Activated CD8-positive, alpha-beta memory T cell treated with anti-CD3 and anti-CD28 coated beads, Interleukin-2, amount 50 U/mL, for 1 hour (primary cell): ENCODE results near the gene STX11.
"Not testable (repeated sequence)": the region's sequence is repeated elsewhere in the genome, so short reads cannot be mapped to it uniquely, and the experiment has no call there.

Source experiments
- DNase-seq: peaks from one replicate; pipeline ENCODE4 v3.0.0-alpha.2; 2020; ENCODE audit errors: extremely low read depth

Gene STX11

DNA sequence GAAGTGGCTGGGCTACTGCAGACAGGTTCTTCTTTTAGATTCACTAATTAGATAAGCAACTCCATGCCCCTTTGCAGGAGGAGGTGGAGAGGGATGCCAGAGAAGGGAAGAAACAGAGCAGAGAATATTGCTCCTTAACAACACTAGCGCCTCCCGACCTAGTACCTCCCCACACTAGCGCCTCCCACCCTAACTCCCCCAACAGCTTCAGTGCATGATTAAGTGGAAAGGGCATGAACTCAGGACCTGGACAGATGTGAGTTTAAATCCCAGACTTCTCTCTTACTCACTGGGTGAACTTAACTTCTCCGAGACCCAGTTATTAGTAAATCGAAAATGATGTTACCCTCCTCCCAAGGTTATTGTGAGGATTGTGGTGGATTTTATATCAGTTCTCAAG lies 25.7 kb downstream of the STX11 start:
- DNase-seq = no peak

DNA sequence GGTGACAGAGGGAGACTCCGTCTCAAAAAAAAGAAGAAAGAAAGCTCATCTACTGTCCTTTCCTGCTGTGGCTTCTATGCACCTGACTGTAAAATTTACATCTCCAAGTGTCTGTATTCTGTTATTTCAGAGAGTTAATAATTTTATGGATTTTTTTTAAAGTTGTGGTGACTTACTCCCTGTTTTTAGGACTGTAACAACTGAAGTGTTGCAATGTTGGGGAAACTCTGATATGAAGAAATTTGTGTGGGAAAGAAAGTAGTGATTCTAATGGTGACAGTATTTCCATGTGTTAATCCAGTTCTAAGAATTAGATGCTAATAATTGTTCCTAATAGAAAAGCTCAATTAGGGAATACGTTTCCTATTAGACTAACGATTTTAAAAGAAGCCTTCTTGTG lies 27.4 kb downstream of the STX11 start:
- DNase-seq = no peak

DNA sequence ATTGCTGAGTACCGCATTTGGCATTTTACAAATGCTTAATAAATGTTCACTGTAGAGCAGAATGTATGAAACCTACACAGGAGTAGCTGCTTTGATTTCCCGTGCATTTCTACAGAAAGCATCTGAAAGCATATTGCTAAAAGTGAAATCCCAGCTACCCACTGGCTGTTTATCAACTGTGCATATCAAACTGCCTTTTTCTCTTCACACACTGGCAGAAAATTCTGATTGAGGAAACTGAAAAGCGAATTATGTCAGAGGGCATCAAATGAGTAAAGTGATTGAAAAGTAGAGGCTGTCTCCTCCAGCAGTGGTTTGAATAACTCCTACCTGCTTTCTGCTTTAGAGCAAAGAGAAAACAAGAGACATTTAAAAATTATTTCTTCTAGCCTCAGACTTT lies 28.0 kb downstream of the STX11 start:
- DNase-seq = no peak

- DNase-seq = no peak
These were observed 28.9 kb downstream of the STX11 start for GRCh38 chr6:144179237-144179636.

DNA sequence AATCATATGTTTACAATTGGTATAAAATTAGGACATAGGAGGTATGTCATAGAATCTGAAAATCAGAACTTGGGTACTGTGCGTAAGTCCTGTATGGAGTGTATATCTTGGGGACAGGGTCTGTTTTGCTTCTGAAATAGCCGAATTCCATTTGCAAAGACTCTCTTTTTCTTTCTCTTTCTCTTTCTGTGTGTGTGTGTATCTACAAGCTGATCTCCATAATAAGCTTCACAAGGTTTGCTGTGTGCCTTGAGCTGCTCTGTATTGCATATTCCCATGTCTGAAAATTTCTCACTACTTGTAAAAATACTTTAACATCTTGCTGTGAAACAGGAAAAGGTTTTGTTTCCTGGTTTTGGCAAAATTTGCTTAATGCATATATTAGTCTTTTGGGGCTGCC lies 29.5 kb downstream of the STX11 start:
- DNase-seq = no peak

DNA sequence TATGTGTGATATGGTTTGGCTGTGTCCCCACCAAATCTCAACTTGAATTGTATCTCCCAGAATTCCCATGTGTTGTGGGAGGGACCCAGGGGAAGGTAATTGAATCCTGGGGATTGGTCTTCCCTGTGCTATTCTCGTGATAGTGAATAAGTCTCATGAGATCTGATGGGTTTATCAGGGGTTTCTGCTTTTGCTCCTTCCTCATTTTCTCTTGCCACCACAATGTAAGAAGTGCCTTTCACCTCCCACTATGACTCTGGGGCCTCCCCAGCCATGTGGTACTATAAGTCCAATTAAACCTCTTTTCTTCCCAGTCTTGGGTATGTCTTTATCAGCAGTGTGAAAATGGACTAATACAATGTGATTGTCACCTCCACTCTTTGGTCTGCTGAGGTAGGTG lies 30.0 kb downstream of the STX11 start:
- not testable (repeated sequence) for DNase-seq

GRCh38 chr6:144181639-144182038 lies 31.3 kb downstream of the STX11 start:
- no peak for DNase-seq

GRCh38 chr6:144184186-144184585 lies 33.9 kb downstream of the STX11 start:
- DNase-seq = not testable (repeated sequence)

DNA sequence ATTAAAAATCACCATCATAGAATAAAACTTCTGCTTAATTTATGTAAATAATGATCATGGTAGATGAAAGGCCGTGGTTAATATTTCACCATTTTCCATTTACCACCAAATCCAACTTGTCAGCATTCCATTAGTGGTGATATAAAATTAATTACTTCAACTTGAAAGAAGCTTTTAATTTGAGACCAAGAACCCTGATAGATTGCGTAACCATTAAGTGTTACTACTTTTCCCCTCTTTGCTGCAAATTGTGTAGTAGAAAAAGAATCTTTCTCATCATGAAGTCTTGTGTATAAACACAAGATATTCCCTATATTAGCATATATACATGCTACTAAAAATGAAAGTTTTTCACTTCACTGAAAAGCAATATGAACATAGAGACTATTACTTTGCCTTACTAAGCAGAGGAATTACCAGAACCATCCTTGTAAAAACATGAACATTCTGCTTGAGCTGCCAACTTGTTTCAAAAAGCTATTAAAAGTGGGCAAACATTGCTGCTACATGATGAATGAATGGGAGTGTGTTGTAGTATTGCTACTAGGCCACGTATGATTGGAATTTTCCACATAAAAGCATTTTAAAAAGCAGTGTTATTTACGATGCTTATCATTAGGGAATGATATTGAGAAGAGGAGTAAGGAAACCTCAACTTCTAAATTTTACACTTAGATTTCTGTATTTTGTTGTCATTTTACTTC lies 35.0 kb downstream of the STX11 start:
- no peak for DNase-seq

GRCh38 chr6:144186817-144187625 lies 36.7 kb downstream of the STX11 start:
- no peak for DNase-seq

DNA sequence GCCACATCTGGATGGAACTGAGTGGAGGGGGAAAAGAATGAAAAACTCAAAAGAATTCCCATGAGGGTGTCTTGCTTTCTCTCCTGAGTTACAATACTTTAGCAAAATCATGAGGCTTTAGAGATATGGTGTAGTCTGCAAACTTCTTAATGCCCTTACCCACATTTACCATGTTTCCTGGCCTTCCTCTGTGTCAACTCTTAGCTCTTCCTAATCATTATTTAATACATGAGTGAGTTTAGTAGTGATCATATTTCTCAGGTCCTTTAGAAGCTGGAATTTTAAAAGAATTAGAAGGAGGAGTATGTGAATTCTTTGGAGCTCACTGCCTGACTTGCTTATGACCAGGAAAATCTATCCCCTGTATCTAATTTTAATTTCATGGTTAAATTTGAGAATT lies 39.0 kb downstream of the STX11 start:
- no peak for DNase-seq

- DNase-seq = no peak
These were observed 39.8 kb downstream of the STX11 start for GRCh38 chr6:144190080-144190479.

- DNase-seq = no peak
These were observed 40.3 kb downstream of the STX11 start for GRCh38 chr6:144190593-144190992.

DNA sequence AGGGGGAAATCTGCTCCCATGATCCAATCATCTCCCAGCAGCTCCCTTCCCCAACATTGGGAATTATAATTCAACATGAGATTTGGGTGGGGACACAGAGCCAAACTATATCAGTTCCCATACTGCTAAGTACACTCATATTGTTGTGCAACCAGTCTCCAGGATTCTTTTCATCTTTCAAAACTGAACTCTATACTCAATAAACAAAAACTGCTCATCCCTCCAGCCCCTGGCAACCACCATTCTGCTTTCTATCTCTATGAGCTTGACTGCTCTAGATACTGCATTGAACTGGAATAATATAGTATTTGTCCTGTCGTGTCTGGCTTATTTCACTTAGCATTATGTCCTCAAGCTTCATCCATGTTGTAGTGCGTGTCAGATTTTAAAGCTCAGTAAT lies 42.9 kb downstream of the STX11 start:
- no peak for DNase-seq

- DNase-seq = no peak
These were observed 44.0 kb downstream of the STX11 start for GRCh38 chr6:144194293-144194810.

- no peak for DNase-seq
These were observed 45.5 kb downstream of the STX11 start for GRCh38 chr6:144195671-144196270.

GRCh38 chr6:144197919-144198318 lies 47.6 kb downstream of the STX11 start:
- no peak for DNase-seq

GRCh38 chr6:144202879-144203468 lies 52.7 kb downstream of the STX11 start:
- DNase-seq = no peak

GRCh38 chr6:144211160-144211559 lies 60.8 kb downstream of the STX11 start:
- no peak for DNase-seq

DNA sequence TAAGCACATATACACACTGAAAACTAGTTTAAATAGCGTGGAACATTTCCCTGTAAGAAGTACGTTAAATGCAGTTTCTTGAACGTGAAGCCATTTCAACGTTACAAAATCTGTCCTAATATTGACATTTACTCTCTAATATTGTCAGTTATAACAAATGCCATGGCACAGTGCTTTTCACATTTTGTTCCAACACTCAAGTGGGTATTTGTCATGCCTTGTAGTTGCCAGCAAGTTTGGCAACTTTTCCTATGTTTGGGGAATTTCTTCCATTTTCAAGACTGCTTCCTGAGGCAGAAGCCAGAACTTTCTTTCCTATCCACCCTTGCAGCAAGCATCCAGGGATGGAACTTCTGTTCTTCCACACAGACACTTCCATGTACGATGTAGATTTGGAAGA lies 63.0 kb downstream of the STX11 start:
- DNase-seq = no peak

- DNase-seq = no peak
These were observed 63.7 kb downstream of the STX11 start for GRCh38 chr6:144214029-144214428.
